Prostate gland (tissue), 2 donors: Measurements from ENCODE around the gene TEX22.

Source experiments
- CTCF ChIP-seq, 4 experiments: fragments of 200-600 bp in 2 of 4; fragments of 450-650 bp in 2 of 4; sonication (generic) in 2 of 4; IDR thresholded peaks; 1 replicate in 3 of 4; 2 replicates in 1 of 4; pipeline ENCODE4 v1.5.1; 2016 to 2019; ENCODE audit warnings: antibody characterized with exemption in 4 of 4, mild to moderate bottlenecking in 2 of 4, moderate library complexity in 2 of 4
- POLR2A ChIP-seq: fragments of 450-650 bp; IDR thresholded peaks from one replicate; pipeline ENCODE4 v1.6.1; 2016; ENCODE audit warnings: antibody characterized with exemption, mild to moderate bottlenecking
- POLR2AphosphoS5 ChIP-seq: sonication (generic); formaldehyde crosslinking; IDR thresholded peaks from one replicate; pipeline ENCODE4 v1.6.1; 2017; ENCODE audit warnings: antibody characterized with exemption

DNA sequence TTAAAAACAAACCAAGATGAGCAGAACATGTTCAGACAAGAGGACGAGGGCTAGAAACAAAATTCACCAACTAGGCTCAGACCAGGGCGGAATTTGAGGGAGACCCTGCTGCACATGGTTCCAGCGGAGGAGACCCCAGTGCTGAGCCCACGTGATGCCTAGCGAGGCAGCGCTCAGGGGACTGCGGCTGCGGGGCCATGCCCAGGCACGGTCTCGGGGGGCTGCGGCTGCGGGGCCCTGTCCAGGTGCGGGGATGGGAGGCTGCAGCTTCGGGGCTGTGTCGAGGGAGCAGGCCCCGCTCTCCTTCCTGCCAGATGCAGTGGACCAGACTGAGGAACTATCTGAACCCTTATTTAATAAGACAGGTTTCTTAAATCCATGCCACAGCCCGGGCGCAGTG, 63.6 kb downstream of the TEX22 start:
- TF ChIP-seq CTCF (IDR thresholded peaks at IDR 0.05) (no peak), POLR2A (no peak), POLR2AphosphoS5 (no peak)
